Measurements from ENCODE around the gene NSA2. TPM values are rescaled to one million over a fixed set of nuclear protein-coding genes. Genes with fewer than 3 reads are reported as not detected.

NSA2 gene
- total RNA-seq, 2 experiments from 2014 or later = 129 to 142 TPM

- no peak for TF ChIP-seq CTCF (IDR thresholded peaks at IDR 0.05)
- no peaks in the 10 kb centered on the region for H3K27me3 Mint-ChIP-seq
- no peak for DNase-seq
- no peak overlapping the region for H3K27ac Mint-ChIP-seq
- CTCF ChIA-PET = interaction anchor here (1.1 kb wide), 1 partner anchor 24 kb away, joined by 3 read pairs; no protein-coding TSS in a partner anchor
- peaks cover 2% of the 10 kb centered on the region for H3K4me1 Mint-ChIP-seq (ENCODE audit: low read depth)
- POLR2A ChIA-PET = no interaction called here
- no peak overlapping the region for H3K4me3 Mint-ChIP-seq
- ATAC-seq = no peak
- H3K36me3 Mint-ChIP-seq (ENCODE audit: low read depth) = no peaks in the 10 kb centered on the region
- intact Hi-C loops (cut with micrococcal nuclease) = no loop called here
- H3K9me3 Mint-ChIP-seq = no peaks in the 10 kb centered on the region
Observed at GRCh38 chr5:74822288-74822687, 55.2 kb downstream of the NSA2 start.

- intact Hi-C loops (cut with micrococcal nuclease) = no loop called here
- no peaks in the 10 kb centered on the region for H3K9me3 Mint-ChIP-seq
- ChIA-PET CTCF (interaction anchor here (0.6 kb wide), 1 partner anchor 23 kb away, joined by 3 read pairs; no protein-coding TSS in a partner anchor), POLR2A (no interaction called here)
- H3K36me3 Mint-ChIP-seq (ENCODE audit: low read depth) = peaks cover 6% of the 10 kb centered on the region
- no peak for DNase-seq
- H3K27me3 Mint-ChIP-seq = no peaks in the 10 kb centered on the region
- H3K4me3 Mint-ChIP-seq = no peak overlapping the region
- H3K4me1 Mint-ChIP-seq (ENCODE audit: low read depth) = no peaks in the 10 kb centered on the region
- ATAC-seq = no peak
- TF ChIP-seq CTCF (IDR thresholded peaks at IDR 0.05) = no peak
- no peak overlapping the region for H3K27ac Mint-ChIP-seq
Observed at GRCh38 chr5:74829413-74829812, 62.4 kb downstream of the NSA2 start.

Other genes with a start within 250 kb of the NSA2 start
- under 1 TPM; 0.16 to 0.60 TPM for gene ENC1, start 126.5 kb upstream of the NSA2 start, total RNA-seq
- gene HEXB, start 82.0 kb upstream of the NSA2 start, total RNA-seq = 10 to 100 TPM; 46.2 to 49.1 TPM
- 10 to 100 TPM; 30.1 to 30.5 TPM for gene GFM2, start 132 bp upstream of the NSA2 start, total RNA-seq
- 10 to 100 TPM; 10.4 to 11.5 TPM for gene FAM169A, start 99.1 kb downstream of the NSA2 start, total RNA-seq